ENCODE data around the gene YWHAG.
"Not testable (repeated sequence)": the region's sequence is repeated elsewhere in the genome, so short reads cannot be mapped to it uniquely, and the experiment has no call there.

The YWHAG gene

DNA sequence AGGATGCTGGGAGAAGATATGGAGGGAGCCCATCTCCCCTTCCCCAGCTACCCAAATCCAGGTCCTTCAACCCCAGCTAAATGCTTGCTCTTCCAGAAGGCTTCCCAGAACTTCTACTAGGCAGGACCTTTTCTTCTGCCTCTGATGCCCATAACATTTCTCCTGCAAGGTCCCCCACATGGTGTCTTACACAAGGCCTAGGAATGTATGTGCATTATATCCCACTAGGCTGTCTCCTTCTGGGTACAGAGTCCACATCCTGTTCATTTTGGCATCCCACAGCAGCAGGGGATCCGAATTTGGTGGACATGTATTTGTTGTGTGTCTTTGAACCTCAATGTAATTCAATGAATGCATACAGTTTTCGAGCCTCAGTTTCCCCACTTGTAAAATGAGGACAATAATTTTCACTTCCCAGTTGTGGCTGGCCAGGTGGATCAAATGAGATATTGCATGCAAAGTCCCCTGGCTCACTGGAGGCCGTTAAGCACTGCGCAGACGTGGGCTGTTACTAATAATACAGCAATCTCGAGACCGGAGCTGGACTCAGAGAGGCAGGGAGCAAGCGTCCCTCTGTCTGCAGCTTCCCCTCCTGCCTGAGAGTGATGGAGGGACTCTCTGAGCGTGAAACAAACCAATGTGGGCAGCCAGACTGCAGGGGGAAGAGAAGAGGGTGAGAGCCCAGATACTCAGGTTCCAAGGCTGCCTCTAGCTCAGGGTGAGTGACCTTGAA is 18.6 kb upstream of the YWHAG start:
- DNase-seq: no peak

DNA sequence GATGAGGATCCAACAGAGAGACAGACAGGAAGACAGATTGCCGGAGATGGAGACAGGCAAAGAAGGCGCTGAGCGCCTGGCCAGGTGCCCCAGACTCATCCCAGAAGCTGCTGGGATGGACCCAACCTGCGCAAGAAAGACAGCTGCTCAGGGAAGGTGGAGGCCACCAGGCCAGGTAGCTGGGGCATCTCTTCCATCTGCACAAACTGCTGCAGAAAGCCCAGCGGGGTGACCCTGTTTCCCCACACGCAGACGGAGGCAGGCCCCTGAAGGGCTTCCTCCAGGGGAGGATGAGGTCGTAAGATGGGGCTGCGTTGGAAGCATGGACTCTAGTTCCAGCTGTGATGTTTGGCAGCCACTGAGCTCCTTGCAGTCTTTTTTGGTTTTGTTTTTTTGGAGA is 16.5 kb upstream of the YWHAG start:
- DNase-seq: no peak

DNA sequence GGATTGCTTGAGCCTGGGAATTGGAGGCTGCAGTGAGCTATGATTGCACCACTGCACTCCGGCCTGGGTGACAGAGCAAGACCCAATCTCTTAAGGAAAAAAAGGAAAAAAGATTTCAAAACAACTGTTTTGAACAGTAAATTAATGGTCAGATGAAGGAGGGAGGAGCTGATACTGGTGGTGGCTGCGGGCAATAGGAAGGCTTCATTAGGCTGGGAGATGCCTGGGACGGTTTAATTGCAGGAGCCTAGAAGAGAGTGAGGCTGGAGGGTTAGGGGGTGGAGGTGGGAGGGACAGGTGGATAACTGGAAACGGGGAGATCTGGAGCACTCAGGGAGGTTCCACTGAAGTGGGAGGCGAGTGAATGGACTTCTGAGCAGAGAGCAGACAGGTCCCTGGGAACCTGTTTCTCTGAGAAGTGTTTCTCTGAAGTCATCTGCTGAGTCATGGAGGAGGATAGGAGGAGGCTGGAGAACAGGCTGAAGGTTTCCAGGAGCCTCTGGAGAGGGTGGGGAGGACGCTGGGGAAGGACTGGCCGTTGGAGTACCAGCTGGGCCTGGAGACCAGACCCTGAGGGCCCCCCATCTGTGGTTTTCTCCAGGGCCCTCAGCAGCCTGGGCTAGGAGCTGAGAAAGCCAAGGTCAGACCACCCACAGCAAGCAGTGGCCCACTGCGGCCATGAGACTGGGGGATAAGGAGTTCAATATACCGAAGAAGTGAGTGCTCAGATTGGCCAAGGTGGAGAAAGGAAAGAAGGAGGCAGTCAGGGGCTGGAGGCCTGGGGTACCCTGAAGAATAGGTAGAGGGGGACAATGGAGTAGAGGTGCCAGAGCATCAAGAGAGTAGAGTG is 14.4 kb upstream of the YWHAG start:
- DNase-seq: no peak

DNA sequence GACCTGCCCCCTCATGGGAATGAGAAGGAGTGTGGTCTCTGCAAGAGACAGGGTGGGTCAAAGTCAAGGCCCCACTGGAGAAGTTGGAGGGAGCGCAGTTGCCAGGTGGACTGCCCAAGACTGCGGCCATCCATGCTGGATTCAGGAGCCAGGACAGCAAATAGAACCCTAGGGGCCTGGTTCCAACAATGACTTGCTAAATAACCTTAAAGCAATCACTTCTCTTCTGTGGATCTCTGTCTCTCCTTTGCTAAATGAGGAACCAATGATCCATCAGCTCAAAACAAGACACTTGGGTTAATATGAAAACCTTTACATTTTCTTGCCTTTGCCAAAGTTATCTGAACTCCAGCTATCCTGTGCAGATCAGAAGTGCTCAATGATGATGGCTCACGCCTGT is 12.6 kb upstream of the YWHAG start:
- DNase-seq: no peak

DNA sequence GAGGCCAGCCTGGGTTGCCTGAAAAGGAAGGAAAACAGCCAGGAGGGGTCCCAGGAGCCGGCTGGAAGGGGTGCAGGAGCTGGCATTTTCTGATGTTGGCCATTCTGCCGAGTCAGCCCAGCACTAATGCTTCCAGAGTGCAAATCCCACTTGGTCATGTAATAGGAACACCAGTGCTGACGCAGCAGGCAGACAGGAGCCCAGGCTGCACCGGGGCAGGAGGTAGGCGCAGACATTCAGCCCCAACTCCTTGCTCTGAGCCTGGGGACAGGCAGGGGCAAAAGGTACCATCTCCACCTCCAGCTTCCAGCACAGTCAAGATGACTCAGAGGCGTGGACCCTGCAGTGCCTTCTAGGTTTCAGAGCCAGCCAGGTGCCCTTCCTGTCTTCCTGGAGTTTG is 10.2 kb upstream of the YWHAG start:
- no peak for DNase-seq

DNA sequence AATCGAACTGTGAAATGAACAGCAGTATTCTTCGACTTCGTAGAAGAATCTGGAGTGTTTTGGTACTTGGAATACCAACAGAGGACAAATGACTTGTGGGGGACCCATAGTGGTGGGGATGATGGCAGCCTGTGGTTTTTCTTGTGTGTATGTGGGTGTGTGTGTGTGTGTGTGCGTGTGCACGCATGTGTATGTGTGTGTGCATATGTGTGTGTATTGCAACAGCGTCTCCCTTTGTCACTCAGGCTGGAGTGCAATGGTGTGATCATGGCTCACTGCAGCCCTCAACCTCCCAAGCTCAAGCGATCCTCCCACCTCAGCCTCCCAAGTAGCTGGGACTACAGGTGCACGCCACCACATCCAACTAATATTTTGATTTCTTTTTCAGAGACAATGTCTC is 9.4 kb upstream of the YWHAG start:
- no peak for DNase-seq

DNA sequence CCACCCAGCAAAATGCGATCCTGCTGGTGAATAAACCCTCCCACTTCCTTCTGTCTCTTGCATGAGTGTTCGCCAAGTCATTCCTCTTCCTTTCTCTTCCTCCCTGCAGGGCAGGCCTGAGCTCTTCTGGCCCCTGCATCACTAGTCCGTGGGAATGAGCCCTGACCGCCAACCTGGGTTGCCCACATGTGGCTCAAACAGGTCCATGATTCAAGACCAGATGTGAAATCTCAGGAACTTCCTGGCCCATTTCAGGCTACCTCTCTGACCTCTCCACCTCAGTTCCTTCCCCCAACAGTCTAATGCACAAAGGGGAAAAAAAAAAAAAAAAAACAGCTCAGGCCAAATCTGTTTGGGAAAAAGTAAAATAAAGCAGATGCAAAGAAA is 5.4 kb upstream of the YWHAG start:
- no peak for DNase-seq

DNA sequence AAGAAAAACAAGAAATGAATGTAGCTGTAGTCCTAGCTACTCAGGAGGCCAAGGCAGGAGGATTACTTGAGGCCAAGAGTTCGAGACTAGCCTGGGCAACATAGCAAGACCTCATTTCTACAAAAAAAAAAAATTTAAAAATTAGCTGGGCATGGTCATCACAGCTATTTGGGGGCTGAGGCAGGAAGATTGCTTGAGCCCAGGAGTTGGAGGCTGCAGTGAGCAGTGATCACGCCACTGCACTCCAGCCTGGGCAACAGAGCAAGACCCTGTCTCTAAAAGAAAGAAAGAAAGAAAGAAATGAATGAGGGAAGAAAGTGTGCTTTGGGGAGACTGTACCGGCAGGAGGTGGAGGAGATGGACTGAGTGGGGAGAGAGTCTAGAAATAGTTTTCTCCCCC is 5.0 kb upstream of the YWHAG start:
- DNase-seq: not testable (repeated sequence)

DNA sequence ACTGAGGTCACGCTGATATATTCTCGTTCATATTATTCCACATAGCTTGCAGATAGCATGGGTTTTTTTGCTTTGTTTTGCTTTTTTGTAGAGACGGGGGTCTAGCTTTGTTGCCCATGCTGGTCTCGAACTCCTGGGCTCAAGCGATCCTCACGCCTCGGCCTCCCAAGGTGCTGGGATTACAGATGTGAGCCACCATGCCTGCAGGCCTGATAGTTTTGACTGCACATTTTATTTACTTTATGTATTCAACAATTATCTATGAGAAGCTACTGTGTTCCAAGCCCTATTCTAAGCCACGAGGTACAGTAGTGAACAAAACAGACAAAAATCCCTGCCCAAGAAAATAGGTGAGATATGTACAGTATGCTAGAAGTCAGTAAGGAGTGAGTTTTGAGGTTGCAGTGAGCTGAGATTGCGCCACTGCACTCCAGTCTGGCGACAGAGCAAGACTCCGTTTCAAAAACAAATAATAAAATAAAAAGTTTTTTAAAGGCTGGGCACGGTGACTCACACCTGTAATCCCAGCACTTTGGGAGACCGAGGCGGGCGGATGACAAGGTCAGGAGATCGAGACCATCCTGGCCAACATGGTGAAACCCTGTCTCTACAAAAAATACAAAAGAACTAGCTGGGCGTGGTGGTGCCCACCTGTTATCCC is 1.3 kb upstream of the YWHAG start:
- peak in 1 of 6 experiments; percentile 29 for DNase-seq

DNA sequence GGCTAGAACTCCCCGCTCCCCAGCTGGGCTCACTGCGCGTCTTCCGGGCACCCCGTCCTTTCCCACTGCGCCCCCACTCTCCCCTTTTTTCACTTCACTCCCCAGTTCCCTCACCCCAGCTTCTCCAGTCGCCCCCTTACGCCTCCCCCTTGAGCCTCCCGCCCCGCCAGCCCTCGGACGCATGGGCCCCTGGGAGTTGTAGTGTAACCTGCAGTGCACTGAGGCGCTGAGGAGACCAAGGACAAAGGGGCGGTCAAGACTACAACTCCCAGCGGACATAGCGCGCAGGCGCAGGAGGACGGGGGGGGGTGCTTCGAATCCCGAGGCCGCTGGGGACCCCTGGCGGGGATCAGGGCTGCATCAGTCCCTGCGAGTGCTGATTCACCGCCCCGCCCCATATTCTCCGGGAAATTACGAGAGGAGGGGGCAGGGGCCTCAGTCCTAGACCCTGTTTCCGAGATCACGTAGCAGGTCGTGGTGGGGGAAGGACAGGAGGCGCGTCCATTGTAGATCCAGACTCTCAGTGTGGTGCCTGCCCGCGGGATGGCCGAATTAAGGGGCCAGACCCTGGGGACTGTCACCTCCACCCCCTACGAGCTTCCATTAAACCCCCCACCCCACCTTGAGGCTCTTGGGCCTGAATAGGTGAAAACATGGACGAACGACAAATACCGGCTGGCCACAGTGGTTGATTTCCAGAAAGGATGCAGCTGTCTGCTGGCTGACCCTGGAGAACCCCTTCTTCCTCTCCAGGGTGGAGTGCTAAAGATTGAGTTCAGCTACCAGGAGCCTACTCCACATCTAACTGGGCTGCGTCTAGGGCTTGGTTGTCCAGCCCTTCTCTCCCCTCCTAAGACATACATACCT is 553 bp upstream of the YWHAG start:
- peak; percentile 89 to 99 (median 94) for DNase-seq

DNA sequence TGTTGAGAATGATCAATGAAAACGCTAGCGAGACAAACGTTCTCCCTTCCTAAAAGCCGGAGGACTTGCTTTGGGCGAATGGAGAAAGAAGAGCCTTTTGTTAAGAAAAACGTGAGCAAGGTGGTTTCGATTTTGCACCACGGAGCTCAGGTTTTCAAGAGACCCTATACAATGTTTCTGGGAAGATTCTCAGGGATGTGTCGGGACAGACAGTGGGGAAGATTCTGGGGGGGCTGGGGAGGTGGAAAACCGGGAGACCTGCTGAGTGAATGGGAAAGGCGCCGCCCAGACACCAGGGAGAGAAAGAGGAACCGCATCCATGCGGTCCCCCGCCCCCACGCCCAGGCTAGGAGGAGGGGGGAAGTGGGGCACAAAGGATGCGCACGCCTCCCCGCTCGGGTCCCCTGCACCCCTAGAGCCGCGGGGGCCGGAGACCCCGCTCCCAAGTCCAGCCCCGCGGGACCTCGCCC is 745 bp downstream of the YWHAG start:
- DNase-seq: peak; percentile 35 to 68 (median 56)

DNA sequence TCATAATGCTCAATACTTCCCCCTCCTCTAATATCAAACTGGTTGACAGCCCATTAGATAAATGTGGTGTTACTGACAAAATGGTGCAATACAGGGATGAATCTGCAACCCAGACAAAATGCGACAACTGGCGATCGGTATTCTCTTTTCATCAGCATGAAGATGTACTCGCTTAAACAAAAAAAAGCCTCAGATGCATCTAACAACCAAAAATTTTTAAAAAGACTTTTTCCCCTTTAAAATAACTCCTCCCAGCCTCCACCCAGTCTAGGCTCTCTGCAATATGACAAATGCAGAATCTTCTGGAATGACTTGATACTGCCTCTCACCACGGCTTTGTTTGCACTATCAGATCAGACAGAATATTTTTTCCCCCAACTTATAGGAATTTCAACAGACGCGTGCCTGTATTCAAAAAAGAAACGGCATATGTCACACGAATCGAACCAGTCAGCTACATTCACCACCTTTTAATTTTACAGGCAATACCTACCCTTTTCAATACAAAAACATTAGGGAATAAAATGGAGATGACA is 1.2 kb downstream of the YWHAG start:
- DNase-seq: no peak

DNA sequence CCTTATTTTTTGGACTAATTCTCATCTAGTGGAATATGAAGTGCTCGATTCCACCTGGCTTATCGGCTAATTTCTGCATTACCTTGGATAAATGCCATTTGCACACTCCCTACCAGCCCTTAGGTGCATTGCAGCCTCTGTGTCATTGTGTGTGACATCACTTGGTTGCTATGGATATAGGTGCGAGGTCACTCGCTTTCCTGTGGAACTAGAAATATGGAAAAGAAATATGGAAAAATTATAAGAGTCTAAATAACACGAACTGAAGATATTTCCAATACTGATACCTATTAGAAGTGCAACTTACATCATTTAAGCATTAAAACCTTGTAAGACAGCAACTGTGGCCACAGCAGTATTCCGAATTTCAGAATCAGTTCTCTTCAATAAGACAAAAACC is 2.0 kb downstream of the YWHAG start:
- no peak for DNase-seq

DNA sequence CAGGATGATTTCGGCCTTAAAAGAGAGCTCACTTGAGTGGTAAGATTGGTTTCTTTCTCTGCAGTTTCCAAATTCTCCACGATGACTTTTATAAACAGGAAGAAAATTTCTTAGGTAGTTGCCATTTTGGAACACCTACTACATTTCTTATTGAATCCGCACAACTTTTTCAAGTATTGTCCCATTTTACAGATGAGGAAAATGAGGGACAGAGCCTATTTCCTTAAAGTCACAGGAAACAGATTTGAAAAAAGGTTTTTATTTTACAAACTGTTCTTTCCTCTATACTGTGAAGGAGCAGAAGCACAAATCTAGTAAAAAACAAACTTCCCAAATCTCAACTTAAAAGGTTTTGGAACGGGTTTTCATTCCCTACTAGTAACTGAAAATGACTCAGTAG is 2.7 kb downstream of the YWHAG start:
- no peak for DNase-seq

DNA sequence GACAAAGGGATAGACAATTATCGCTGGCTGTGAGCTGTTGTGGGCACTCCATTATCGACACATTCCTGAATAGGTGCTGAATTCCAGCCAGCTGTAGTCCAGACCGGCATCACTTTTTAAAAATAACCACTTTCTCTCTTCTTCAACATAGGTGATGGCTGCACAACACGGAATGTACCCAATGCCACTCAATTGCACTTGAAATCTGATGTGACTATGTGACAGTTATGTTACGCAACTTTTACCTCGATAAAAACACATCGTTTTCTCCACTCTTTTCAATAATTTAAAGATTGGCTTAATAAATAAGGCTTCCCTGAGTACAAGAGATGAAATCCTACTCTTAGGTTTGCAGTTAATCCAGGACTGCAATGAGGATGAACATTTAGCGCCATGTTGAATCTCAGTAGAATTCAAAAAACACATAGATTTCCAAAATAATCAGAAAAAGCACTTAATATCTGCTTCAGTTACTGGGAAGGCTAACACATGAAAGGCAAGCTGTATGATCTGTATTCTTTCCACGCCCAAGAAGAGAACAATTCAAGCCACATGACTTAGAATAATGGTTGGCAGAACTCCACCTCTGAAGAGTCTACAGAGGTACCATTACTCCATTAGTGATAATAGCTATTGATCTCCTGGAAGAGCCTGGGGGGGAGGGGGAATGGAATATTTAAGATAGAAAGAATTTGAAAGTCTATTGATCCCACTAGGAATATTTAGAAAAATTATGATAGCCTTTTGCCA is 3.6 kb downstream of the YWHAG start:
- DNase-seq: no peak

DNA sequence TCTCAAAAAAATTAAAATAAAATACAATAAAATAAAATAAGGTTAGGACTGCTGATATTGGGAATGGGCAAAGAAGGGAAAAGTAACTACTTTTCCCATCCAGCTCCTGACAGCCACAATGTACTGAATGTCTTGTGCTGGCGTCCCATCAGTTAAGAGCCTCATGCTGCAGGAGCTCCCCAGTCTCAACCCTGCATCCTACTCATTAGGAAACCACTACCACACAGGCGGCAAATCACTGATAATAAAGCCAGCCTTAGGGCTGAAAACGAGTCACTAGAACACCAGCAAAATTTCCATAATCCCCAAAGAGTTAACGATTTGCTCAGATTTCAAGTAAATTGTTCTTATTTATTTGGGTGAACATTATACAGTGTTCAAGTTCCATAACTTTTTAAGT is 4.3 kb downstream of the YWHAG start:
- DNase-seq: no peak

DNA sequence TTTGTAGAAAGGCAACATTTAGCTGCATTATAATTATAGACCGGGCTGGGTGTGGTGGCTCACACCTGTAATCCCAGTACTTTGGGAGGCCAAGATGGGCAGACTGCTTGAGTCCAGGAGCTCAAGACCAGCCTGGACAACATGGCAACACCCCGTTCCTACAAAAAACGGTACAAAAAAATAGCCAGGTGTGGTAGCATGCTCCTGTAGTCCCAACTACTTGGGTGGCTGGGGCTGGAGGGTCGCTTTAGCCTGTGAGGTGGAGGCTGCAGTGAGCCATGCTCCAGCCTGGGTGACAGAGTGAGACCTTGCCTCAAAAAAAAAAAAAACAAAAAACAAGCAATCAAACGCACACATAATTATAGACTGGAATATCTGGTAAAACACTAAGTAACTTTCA is 5.0 kb downstream of the YWHAG start:
- DNase-seq: no peak

DNA sequence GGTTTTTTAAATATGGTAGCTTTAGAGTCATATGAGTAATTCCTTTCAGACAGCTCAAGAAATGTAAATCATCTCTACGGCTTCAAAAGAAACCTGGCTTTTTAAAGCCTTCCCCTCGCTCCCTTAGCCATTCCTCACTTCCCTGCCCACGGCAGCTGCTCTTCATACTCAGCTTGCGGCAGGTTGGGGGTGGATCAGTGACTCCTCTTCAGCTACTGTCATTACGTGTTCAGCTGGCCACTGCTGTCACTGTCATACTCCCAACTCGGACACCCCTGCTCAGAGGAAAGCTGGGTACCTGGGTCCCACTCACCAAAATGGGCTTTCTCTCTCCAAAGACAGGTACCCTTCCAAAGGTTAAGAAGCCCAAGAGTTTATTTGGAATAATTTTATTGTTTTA is 6.6 kb downstream of the YWHAG start:
- no peak for DNase-seq

DNA sequence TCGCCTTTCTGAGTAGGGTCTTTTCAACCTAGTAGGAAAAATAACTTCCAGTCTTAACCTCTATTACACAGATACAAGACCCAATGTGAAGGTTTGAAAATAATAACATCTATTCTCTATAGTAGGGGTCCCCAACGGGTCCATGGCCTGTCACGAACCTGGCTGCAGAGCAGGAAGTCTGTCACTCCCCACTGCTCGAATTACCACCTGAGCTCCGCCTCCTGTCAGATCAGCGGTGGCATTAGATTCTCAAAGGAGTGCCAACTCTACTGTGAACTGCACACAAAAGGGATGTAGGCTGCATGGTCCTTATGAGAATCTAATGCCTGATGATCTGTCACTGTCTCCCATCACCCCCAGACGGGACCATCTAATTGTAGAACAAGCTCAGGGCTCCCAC is 7.4 kb downstream of the YWHAG start:
- no peak for DNase-seq

DNA sequence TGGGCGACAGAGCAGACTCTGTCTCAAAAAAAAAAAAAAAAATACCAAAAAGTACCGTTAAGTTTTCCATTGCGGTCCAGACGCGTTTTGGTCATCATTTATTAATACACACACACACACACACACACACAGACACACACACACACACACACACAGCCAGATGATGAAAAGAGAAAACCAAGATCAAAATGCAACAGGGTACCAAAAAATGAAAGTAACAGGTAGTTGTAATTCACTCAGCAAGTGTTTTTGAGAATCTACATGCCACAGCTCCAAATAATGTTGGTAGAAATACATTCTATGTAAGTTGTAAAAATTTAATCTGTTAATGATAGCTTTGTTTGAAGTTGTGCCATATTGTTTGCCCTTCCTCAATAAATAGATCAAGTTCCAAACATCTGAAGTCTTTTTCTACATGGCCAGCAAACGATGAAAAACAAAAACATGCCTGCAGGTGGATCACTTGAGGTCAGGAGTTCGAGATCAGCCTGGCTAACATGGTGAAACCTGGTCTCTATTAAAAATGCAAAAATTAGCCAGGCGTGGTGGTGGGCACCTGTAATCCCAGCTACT is 9.4 kb downstream of the YWHAG start:
- DNase-seq: no peak

DNA sequence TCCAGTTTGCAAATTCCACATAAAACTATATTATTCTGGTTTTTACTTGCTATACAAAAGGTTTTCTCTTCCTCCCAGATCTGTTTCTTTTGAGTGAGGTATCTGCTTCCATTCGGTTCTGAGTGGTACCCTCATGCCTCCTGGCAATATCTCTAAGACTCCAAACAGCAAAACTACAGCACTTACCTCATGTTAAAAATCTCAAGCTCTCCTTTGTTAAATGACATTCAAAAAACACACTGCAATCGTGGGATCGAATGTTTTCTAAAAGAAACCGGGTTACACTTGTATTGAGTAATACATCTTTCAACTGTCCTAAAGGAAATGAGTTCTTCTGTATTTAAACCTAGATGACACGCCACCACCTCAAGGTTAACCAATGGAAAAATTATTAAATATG is 11.1 kb downstream of the YWHAG start:
- no peak for DNase-seq

All from stimulated activated naive CD4-positive, alpha-beta T cell (primary cell).